ENCODE data around the gene MPRIP.

DNA sequence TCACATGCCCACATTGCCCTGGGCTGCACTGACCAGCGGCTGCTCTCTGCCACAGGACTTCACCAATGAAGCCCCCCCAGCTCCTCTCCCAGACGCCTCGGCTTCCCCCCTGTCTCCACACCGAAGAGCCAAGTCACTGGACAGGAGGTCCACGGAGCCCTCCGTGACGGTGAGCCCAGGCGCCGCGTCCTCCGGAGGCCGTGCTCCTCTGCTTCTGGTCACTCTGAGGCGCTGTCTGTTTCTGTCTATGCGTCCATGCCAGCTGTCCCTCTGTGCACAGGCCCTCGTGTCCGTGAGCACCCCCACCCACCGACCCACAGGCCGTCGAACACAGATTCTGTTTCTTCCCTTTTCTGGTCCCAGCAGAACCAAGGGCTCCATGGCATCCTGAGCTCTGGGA lies 101.2 kb downstream of the MPRIP start:
- TF ChIP-seq, protein P1, sequence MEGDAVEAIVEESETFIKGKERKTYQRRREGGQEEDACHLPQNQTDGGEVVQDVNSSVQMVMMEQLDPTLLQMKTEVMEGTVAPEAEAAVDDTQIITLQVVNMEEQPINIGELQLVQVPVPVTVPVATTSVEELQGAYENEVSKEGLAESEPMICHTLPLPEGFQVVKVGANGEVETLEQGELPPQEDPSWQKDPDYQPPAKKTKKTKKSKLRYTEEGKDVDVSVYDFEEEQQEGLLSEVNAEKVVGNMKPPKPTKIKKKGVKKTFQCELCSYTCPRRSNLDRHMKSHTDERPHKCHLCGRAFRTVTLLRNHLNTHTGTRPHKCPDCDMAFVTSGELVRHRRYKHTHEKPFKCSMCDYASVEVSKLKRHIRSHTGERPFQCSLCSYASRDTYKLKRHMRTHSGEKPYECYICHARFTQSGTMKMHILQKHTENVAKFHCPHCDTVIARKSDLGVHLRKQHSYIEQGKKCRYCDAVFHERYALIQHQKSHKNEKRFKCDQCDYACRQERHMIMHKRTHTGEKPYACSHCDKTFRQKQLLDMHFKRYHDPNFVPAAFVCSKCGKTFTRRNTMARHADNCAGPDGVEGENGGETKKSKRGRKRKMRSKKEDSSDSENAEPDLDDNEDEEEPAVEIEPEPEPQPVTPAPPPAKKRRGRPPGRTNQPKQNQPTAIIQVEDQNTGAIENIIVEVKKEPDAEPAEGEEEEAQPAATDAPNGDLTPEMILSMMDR (IDR thresholded peaks at IDR 0.05), result no peak
- no peak for TF ChIP-seq POLR2A (IDR thresholded peaks at IDR 0.05)

Data from Peyer's patch (tissue), 4 donors.